ACHN (cell line): ENCODE results near the gene TMEM221.

Experiments
- DNase-seq: peaks from one replicate; pipeline ENCODE4 v3.0.0-alpha.2; 2015
- in situ Hi-C: cut with HindIII; loops from 2 replicates; pipeline ENCODE4 v1.10.0; 2017; ENCODE audit warnings: low sequenced_read_pairs, low pct_ligation_motif_present, low pct_unique_long_range_greater_than_20kb

Gene TMEM221

DNA sequence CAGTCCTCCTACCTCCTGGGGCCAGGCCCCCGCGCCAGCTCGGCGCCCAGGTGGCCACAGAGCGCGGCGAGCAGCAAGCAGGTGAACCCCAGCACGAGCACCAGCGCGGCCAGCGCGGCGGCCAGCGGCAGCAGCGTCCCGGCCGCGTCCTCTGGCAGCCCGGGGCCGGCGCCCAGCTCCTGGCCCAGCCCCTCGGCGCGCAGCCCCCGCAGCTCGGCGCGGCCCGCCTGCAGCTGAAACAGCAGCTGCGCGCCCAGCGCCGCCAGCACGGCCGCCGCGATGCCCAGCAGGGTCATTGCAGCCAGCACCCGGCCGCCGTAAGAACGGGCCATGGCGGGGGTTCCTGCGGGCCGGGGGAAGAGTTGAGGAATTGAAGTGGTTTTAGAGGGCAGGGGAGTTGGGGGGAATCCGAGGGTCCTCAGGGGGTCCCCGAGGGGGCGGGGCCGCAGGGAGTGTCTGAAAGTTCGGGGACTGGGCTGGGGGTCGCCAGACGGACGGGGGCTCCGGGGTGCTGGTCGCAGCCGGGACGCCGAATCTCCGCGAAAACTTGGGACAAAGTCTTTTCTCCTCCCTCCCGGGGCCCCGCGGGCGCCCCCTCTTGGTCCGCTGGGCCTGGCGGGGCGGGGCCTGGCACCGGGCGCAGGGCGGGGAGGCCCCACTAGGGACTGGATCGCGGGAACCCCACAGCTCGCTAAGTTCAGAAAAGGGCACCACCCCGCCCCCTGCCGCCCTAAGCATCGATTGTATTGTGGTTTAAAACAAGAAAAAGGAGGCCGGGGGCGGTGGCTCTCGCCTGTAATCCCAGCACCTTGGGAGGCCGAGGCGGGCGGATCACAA, at the start of gene TMEM221:
Gene TMEM221 (minus strand): TSS at position 538 of the 837 bp plus-strand sequence. CDS start 206 bp downstream, at position 332.
- peak; percentile 43 for DNase-seq
- in situ Hi-C loops, result no loop called here

- DNase-seq, result no peak
- in situ Hi-C loops, result no loop called here
These were observed 48.8 kb upstream of the TMEM221 start for GRCh38 chr19:17497149-17497798.

DNA sequence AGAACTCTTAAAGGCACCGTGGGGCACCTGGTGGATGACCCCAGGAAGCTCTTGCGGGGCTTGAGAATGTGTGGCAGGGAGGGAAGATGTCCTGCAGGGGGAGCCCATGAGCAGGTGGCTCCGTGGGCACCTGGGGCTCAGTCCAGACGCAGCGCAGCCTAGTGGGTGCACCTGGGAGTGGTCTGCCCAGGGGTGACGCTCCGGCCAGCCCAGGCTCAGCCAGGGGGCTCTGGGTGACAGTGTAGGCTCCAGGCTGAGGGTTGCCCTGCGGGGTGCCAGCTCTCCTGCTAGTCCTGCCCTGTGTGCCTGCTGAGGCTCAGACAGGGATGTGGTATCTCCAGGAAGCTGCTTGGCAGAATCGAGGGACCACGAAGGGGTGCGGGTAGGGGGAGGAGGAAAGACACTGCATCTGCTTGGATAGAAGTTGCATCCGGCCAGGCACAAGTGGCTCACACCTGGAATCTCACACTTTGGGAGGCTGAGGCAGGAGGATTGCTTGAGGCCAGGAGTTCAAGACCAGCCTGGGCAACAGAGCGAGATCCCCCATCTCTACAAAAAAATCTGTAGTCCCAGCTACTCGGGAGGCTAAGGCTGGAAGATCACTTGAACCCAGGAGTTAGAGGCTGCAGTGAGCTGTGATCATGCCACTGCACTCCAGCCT, 48.0 kb upstream of the TMEM221 start:
- DNase-seq, result peak; percentile 78

GRCh38 chr19:17495639-17496296, 47.3 kb upstream of the TMEM221 start:
- no peak for DNase-seq
- in situ Hi-C loops, result no loop called here

More for the DNA sequence above, 48.0 kb upstream of the TMEM221 start:
- in situ Hi-C loops, result no loop called here

- no peak for DNase-seq
- in situ Hi-C loops, result no loop called here
These were observed 42.8 kb upstream of the TMEM221 start for GRCh38 chr19:17491287-17491686.

DNA sequence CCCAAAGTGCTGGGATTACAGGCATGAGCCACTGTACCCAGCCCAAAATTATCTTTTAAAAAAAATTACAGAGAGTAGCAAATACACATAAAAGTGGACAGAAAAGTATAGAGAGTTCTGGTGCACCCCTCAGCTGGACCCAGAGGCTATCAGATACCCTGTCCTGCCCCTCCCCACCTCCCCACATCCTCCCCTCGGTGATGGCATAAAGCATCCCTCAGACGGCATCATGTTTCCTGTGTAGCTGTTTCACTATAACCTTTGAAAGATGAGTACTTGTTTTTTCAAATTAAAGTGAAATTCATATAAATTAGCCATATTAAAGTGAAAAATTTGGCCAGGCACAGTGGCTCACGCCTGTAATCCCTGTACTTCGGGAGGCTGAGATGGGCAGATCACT, 41.9 kb upstream of the TMEM221 start:
- in situ Hi-C loops, result no loop called here
- DNase-seq, result no peak

DNA sequence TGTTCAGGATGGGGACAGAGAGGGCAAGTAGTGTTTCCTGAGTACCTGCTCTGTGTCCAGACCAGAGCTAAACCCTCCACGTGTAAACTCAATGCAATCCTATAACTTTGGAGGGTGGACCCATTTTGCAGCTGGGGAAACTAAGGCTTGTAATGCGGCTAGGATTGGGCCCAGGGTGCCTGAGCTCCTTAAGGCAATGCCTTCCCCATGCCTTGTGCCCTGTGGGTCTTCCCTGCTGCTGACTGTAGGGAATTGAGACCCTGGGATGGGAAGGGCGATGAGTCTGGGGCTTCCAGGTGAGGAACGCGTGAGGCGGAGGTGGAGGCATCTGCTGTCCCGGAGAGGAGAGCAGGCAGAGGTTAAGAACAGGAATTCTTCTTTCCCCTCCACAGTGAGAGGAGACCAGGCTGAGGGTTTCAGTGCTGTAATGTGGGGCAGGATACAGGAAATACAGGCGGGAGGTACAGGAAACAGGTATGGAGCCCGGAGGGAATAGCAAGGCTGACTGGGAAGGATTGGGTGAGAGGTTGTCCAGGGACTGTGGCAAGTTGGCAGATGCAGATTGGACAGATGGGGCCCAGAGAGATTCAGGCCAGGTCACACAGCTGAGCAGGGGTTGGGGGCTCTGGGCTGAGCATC, 41.0 kb upstream of the TMEM221 start:
- DNase-seq, result no peak
- in situ Hi-C loops, result no loop called here

GRCh38 chr19:17488593-17489391, 40.3 kb upstream of the TMEM221 start:
- in situ Hi-C loops, result no loop called here
- DNase-seq, result no peak

DNA sequence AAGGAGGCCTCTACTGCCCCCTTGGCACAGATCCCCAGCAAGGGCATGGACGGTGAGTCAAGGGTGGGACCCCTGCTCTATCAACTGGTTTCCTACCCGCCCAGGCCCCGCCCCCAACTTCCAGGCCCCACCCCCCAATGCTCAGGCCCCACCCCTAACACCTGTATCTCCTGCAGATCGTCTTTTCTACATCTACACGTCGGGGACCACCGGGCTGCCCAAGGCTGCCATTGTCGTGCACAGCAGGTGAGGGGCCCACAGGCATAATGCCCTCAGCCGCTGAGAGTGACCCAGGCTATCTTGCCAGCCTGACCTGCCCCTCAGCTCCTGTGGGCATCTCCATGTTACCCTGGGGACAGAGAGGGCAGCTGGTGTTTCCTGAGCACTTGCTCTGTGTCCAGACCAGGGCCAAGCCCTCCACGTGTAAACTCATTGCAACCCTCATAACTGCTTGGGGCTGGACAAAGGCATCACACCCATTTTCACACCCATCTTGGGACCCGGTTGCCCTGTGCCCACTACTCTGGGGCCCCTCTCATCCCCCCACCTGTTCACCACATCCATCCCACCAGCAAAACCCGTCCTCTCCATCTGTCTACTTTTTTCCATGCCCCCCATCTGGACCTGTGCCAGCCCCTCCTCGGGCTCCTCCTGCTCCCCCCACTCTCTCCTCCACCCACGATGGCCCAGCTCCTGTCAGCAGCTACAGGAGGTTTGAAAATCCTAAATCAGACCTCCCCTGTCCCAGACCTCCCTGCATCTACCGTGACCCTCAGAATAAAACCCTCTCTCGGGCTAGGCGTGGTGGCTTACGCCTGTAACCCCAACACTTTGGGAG, 39.0 kb upstream of the TMEM221 start:
- no peak for DNase-seq
- in situ Hi-C loops, result no loop called here

GRCh38 chr19:17486545-17487240, 38.2 kb upstream of the TMEM221 start:
- in situ Hi-C loops, result no loop called here
- no peak for DNase-seq

DNA sequence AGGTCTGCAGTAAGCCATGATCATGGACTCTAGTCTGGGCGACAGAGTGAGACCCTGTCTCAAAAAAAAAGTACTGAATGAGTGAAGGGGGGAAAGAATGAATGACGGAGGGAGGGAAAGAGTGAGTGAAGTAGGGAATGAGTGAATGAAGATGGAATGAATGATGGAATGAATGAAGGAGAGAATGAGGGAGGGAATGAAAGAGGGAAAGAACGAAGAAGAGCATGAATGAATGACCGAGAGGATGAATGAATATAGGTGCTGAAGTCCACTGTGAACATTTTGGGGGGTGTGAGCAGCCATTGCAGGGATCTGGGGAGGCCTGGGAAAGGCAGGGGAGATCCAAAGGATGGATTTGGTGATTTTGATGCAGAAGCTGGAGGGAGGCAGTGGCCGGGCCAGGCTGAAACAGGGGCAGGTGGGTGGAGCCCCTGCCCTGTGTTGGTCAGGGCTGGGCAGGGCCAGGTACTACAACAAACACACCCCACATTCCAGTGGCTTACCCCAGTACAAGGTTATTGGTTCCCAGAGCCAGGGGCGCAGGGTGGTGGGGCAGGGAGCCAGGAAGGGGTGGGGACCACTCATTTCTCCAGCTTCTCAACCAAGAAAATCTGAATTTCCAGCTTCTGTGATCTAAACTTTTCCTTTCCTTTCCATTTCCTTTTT, 36.2 kb upstream of the TMEM221 start:
- no peak for DNase-seq
- in situ Hi-C loops, result no loop called here

DNA sequence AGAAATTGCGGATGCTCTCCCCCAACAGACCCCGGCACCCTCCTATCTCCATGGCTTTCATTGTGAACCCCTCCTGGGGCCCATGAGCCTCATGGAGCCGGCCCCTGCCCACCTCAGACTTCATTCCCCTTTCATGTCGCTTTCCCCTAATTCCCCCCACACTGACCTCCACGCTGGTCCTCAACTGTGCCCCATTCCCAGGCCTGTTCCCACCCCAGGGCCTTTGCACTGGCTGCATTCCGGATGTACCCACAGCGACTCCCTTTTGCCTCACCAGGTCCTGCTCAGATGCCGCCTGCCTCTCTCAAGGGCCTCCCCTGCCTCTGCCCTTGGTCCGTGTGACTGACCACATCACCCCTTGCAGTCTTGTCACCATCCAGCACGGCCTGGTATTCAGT, 35.1 kb upstream of the TMEM221 start:
- in situ Hi-C loops, result no loop called here
- no peak for DNase-seq

GRCh38 chr19:17482877-17483604, 34.6 kb upstream of the TMEM221 start:
- no peak for DNase-seq
- in situ Hi-C loops, result no loop called here

DNA sequence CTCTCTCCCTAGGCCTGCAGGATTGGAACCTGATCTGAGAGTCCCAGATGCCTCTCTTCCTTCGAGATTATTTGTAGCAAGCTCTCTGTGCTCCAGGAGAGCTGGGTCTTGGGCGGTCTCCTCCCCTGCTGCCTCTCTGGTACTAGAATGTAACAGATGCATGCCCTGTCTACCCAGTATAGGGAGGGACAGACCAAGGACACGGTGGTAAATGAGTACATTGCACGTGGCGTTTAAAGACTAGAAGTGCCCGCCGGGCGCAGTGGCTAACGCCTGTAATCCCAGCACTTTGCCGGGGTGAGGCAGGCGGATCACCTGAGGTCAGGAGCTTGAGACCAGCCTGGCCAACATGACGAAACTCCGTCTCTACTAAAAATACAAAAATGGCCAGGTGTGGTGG, 33.5 kb upstream of the TMEM221 start:
- in situ Hi-C loops, result no loop called here
- no peak for DNase-seq

DNA sequence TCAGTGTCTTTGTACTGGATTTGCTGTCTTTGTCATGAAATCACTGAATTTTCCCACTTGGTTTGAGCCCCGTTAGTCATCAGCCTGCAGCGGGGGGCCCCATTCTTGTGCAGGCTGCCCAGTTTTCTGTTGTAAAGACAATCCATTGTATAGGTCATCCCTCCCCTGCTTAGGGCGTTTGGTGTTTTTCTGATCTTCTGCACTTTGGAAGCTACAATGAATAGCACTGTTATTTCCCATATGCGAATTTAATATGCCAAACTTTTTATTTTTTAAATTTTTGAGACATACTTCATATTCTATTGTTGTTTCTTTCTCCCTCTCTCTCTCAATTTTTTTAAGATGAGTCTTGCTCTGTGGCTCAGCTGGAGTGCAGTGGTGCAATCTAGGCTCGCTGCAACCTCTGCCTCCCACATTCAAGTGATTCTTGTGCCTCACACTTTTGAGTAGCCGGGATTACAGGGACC, 30.9 kb upstream of the TMEM221 start:
- DNase-seq, result no peak
- in situ Hi-C loops, result no loop called here
